ENCODE measurements around the gene PAQR6. TPM values are rescaled to one million over a fixed set of nuclear protein-coding genes. Genes with fewer than 3 reads are reported as not detected.
"Not testable (repeated sequence)": the region's sequence is repeated elsewhere in the genome, so short reads cannot be mapped to it uniquely, and the experiment has no call there.

The PAQR6 gene
- total RNA-seq, 1 donor from 2014 or later, result 12.0 TPM

- no peak overlapping the region for H3K27ac Mint-ChIP-seq (ENCODE audit: unreplicated experiment)
- H3K4me1 Mint-ChIP-seq (ENCODE audit: unreplicated experiment), result peaks cover 5% of the 10 kb centered on the region
- H3K36me3 Mint-ChIP-seq (ENCODE audit: unreplicated experiment), result peaks cover 26% of the 10 kb centered on the region
- TF ChIP-seq, protein P1, sequence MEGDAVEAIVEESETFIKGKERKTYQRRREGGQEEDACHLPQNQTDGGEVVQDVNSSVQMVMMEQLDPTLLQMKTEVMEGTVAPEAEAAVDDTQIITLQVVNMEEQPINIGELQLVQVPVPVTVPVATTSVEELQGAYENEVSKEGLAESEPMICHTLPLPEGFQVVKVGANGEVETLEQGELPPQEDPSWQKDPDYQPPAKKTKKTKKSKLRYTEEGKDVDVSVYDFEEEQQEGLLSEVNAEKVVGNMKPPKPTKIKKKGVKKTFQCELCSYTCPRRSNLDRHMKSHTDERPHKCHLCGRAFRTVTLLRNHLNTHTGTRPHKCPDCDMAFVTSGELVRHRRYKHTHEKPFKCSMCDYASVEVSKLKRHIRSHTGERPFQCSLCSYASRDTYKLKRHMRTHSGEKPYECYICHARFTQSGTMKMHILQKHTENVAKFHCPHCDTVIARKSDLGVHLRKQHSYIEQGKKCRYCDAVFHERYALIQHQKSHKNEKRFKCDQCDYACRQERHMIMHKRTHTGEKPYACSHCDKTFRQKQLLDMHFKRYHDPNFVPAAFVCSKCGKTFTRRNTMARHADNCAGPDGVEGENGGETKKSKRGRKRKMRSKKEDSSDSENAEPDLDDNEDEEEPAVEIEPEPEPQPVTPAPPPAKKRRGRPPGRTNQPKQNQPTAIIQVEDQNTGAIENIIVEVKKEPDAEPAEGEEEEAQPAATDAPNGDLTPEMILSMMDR (IDR thresholded peaks at IDR 0.05), result no peak
- no peak overlapping the region for H3K4me3 Mint-ChIP-seq (ENCODE audit: unreplicated experiment)
- no peak for DNase-seq (ENCODE audit: extremely low spot score, unreplicated experiment)
- no peaks in the 10 kb centered on the region for H3K27me3 Mint-ChIP-seq (ENCODE audit: unreplicated experiment)
- no peaks in the 10 kb centered on the region for H3K9me3 Mint-ChIP-seq (ENCODE audit: unreplicated experiment)
Measured at GRCh38 chr1:156220226-156220625, 27.6 kb downstream of the PAQR6 start.

DNA sequence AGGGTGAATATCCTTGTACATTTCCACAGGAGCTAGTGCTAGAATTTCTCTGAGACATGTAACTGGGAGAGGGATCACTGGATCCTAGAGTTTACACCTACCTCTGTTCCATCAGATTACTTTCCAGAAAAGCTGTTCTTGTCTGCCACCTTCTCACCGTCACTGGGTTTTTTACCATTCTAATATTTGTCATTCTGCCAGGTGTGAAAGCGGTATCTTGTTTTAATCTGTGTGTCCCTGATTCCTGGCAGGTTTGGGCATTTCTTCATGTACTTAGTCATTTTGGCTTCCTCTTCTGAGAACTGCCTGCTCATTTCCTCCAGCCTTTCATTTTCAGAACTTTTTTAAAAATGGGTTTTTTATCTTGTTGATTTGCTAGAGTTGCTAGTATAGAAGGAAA is 30.0 kb downstream of the PAQR6 start:
- no peaks in the 10 kb centered on the region for H3K27me3 Mint-ChIP-seq (ENCODE audit: unreplicated experiment)
- peaks cover 17% of the 10 kb centered on the region for H3K36me3 Mint-ChIP-seq (ENCODE audit: unreplicated experiment)
- H3K9me3 Mint-ChIP-seq (ENCODE audit: unreplicated experiment), result no peaks in the 10 kb centered on the region
- H3K4me3 Mint-ChIP-seq (ENCODE audit: unreplicated experiment), result no peak overlapping the region
- TF ChIP-seq, protein P1 (IDR thresholded peaks at IDR 0.05), result no peak
- no peak for DNase-seq (ENCODE audit: extremely low spot score, unreplicated experiment)
- H3K27ac Mint-ChIP-seq (ENCODE audit: unreplicated experiment), result no peak overlapping the region
- peaks cover 15% of the 10 kb centered on the region for H3K4me1 Mint-ChIP-seq (ENCODE audit: unreplicated experiment)

- peaks cover 19% of the 10 kb centered on the region for H3K4me1 Mint-ChIP-seq (ENCODE audit: unreplicated experiment)
- not testable (repeated sequence) for H3K9me3 Mint-ChIP-seq (ENCODE audit: unreplicated experiment); H3K27ac Mint-ChIP-seq (ENCODE audit: unreplicated experiment); DNase-seq (ENCODE audit: extremely low spot score, unreplicated experiment); H3K4me3 Mint-ChIP-seq (ENCODE audit: unreplicated experiment); H3K27me3 Mint-ChIP-seq (ENCODE audit: unreplicated experiment)
- H3K36me3 Mint-ChIP-seq (ENCODE audit: unreplicated experiment), result peaks cover 10% of the 10 kb centered on the region
Measured at GRCh38 chr1:156216361-156217086, 31.3 kb downstream of the PAQR6 start.

DNA sequence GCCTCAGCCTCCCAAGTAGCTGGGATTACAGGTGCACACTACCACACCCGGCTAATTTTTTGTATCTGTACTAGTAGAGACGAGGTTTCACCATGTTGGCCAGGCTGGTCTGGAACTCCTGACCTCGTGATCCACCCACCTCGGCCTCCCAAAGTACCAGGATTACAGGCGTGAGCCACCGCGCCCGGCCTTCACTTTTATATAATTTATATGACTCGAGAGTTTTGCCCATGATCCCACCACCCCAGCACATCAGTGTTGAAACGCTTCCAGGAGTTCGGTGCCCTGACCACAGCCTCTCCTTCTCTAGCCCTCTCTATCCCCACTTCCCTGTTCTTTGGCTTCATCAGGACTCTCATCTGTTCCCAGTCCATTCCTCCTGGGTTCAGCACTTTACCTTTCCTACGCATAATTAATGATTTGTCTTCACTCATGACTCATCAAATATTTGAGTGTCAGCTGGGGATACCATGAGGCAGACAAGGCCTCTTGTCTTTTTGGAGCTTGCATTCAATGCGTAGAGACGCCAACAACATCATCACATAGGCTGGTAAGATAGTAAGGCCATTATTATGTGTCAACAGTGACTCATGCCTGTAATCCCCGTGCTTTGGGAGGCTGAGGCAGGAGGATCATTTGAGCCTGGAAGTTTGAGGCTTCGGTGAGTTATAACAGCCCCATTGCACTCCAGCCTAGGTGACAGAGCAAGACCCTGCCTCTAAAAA is 33.7 kb downstream of the PAQR6 start:
- TF ChIP-seq, protein P1 (IDR thresholded peaks at IDR 0.05), result no peak
- Mint-ChIP-seq H3K27me3 (ENCODE audit: unreplicated experiment) (no peaks in the 10 kb centered on the region), H3K4me3 (ENCODE audit: unreplicated experiment) (peak overlapping the region; percentile 70), H3K9me3 (ENCODE audit: unreplicated experiment) (no peaks in the 10 kb centered on the region), H3K4me1 (ENCODE audit: unreplicated experiment) (peaks cover 19% of the 10 kb centered on the region), H3K27ac (ENCODE audit: unreplicated experiment) (peak overlapping the region; percentile 81), H3K36me3 (ENCODE audit: unreplicated experiment) (peaks cover 8% of the 10 kb centered on the region)
- no peak for DNase-seq (ENCODE audit: extremely low spot score, unreplicated experiment)

DNA sequence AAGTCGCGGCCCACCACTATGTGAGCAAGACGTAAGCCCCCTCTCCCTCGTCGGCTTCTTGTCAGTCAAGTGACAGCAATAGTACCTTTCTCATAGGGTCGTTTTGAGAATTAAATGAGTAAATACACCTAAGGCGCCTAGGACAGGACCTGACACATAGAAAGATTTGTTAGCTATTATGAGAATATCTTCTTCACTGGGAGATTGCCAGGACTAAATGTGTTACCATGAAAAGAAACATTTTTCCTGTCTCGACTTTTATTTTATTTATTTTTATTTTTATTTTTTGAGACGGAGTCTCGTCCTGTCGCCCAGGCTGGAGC is 34.3 kb downstream of the PAQR6 start:
- DNase-seq (ENCODE audit: extremely low spot score, unreplicated experiment), result no peak
- Mint-ChIP-seq H3K9me3 (ENCODE audit: unreplicated experiment) (no peaks in the 10 kb centered on the region), H3K4me1 (ENCODE audit: unreplicated experiment) (peaks cover 19% of the 10 kb centered on the region), H3K27ac (ENCODE audit: unreplicated experiment) (peak overlapping the region; percentile 99), H3K4me3 (ENCODE audit: unreplicated experiment) (peak overlapping the region; percentile 93), H3K36me3 (ENCODE audit: unreplicated experiment) (peaks cover 13% of the 10 kb centered on the region), H3K27me3 (ENCODE audit: unreplicated experiment) (no peaks in the 10 kb centered on the region)
- TF ChIP-seq, protein P1 (IDR thresholded peaks at IDR 0.05), result no peak
